GM21360 (cell line): ENCODE results near the gene MDFIC.
A peak's percentile ranks its signal among the peaks of the same experiment; 100 is the strongest.

Source experiments
- ATAC-seq: cut with Tn5 transposase; IDR thresholded peaks from one replicate; pipeline ENCODE4 v1.9.1; 2021; ENCODE audit warnings: mild to moderate bottlenecking, moderate library complexity; ENCODE audit not compliant: unreplicated experiment

MDFIC gene

GRCh38 chr7:115032715-115033703 is 111.1 kb downstream of the MDFIC start:
- no peak for ATAC-seq

DNA sequence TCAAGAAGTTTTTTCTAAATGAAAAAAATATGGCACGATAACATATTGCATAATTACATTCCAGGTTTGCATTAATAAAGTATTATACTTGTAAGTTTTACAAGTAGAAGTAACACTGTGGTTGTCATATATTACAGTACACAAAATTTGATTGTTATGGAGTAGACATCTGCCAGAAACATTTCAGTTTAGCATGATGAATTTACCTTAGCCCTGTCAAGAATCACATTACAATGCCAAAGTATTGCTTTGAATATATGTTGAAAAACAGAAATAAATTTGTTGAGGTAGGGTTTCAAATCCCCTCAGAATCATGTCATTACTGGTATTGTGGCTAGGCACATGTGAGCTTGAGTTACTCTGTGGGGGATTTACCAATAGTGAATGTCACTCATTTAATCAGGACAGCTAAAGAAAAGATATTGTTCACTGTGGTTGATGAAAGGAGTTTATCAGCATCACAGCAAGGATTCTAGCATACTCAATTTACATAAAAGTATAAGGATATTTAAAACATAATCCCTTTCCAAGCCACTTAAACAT is 112.1 kb downstream of the MDFIC start:
- ATAC-seq = no peak

DNA sequence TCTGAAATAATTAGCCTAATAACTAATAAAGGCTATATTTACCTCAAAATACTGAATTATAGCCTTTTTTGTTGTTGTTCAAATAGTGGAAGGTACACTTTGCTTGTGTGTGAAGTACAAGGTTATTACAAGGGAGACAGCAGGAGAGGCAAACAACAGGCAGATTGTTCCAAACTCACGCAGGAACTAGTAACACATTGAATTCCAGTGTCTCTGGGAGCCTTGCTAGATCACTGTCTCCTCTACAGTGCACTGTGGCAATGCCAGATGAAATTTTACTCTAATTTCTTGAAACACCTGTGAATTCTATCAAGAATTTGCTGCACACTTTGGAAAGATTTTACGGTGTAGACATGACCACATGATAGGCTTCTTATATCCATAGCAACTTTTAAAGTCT is 112.6 kb downstream of the MDFIC start:
- ATAC-seq = no peak

DNA sequence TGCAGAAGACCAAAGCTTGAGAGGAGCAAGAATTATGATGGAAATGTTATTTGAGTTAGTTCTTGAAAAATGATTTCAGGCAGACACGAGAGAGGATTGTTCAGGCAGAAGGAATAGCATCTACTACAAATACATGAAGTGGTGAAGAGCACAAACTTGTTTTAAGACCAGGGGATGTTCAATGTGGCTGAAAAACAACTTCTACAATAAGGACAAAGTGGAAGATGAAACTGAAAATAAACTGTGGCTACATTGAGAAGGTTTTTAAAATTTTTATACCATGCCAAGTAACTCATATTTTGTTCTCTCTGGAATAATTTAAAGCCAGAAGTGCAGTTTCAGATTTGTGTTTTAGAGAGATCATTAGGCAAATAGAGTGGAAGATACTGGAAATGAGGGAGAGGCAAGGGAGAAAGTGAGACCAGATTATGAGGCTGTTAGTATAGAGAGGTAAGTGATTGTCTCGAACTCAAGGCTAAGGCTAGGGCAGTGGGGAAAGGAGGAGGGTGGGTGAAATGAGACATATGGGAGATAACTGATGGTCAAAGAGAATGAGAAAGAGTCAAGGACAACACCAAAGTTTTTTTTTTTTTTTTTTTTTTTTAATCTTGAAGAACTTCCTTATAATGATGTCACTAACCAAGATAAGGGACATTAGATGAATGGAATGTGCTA is 115.4 kb downstream of the MDFIC start:
- no peak for ATAC-seq

DNA sequence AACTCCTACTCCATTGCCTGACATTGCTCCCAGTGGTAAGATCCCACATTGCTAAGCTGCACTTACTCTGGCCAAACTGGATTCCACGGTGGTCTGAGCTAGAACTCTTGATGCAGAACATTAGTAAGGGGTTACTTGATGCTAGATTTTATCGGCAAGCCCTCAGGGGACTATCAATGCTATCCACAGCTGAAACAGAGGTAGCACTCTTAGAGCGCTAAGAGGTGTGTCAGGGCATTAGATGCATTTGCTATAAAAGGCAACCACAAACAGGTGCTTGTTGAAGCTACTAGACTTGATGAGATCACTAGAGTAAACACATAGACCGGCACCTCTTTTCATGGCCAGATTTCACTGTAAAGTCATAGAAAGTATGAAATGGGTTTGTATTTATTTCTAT is 116.3 kb downstream of the MDFIC start:
- ATAC-seq = no peak

GRCh38 chr7:115040057-115040456 is 118.2 kb downstream of the MDFIC start:
- ATAC-seq = no peak

- ATAC-seq = no peak
Observed at GRCh38 chr7:115040495-115040894, 118.6 kb downstream of the MDFIC start.

DNA sequence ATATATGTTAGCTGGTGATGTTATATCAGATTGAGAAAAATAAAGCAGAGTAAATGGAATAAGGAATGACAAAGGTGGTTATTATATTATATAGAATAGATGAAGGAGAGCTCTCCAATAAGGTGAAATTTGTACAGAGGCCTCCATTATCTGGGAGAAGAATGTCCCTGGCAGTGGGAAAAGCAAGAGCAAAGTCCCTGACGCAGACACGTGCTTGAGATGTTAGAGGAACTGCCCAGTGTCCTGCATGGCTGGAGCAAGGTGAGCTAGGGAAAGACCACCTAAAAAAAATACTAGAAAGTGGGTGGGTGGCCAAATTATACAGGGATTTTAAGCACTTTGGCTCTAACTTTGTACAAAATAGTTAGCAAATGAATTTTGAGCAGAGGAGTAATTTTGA is 120.7 kb downstream of the MDFIC start:
- ATAC-seq = no peak

DNA sequence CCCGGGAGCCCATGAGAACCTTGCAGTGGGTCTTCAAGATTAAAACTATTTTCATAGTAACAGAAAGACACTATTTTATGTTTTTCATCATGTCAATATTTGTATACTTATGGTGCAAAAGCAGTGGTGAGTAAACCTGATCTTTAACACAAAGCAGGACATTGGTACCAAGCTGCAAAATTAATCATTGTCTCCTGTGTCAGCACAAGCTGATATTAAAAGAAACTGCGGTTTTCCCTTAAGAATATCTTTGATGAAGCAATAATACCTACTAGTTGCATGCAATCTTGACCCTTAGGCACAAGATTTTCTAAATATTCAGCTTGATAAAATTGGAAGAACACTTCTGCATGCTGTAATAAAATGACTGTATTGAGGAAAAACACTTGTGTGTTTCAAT is 121.7 kb downstream of the MDFIC start:
- ATAC-seq = no peak

- ATAC-seq = no peak
Observed at GRCh38 chr7:115044224-115044623, 122.3 kb downstream of the MDFIC start.

DNA sequence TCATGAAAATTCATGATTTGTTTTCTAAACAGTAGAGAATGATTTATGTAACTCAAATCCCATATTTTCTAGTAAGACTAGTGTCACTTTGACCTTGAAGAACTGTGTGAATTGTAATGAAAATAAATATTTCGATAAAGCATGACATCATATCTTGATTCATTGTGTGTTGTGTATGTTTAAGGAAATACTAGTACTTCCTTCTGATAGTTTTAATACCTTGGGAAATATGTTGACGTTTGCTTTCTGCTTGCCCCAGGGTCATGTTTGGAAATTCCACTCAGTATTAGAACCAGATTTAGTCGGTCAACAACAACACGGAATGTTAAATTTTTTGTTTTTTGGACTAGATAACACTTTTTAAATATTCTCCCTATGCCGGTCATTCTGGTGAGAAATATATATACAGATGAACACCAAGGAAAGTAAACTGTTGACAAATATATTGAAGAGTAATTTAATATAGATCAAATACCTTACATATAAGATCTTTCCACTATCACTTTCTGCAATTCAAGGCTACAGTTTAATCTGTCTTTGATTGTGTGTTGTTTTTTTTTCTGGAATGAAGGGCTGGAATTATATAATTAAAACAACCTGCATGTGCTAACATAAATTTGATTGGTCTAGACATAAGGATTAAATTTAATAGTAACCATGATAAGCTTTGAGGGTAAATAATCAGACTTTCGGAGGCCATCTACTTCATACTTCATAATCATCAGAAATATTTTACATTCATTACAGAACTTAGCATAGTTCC is 126.2 kb downstream of the MDFIC start:
- no peak for ATAC-seq

- no peak for ATAC-seq
Observed at GRCh38 chr7:115052706-115053105, 130.8 kb downstream of the MDFIC start.

- ATAC-seq = no peak
Observed at GRCh38 chr7:115054478-115055065, 132.7 kb downstream of the MDFIC start.

DNA sequence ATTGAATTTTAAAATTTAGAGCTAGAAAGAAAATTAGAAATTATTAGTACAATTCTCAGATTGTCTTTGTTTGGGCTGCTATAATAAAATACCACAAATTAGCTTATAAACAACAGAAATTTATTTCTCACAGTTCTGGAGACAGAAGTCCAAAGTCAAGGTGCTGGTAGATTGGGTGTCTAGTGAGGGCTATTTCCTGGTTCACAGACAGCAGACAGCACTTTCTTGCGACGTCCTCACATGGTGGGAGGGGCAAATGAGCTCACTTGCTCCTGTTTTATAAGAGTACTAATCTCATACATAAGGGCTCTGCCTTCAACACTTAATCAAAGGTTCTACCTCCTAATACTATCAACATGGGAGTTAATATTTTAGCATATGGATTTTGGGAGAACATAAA is 134.1 kb downstream of the MDFIC start:
- ATAC-seq = no peak

DNA sequence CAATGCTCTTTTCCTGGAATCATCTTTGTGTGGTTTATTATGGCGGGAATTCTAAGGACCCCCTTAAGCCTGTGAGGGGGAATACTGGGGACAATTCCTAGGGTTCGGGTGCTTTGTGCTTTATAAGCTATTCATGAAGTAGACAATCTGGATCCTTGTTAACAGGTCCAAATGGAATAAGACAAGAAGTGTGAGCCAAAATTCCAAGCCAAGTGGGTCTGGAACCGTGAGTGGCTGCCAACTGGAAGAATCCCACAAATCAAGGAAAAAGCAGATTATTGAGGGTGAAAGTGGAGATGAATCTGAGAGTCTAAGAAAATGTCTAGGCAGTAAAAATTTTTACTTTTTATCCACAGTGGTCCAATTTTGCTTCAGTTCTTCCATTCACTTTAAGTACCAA is 136.8 kb downstream of the MDFIC start:
- ATAC-seq = no peak

GRCh38 chr7:115059321-115059720 is 137.4 kb downstream of the MDFIC start:
- ATAC-seq = no peak

GRCh38 chr7:115060095-115060870 is 138.4 kb downstream of the MDFIC start:
- no peak for ATAC-seq

- peak; percentile 68 for ATAC-seq
Observed at GRCh38 chr7:115066050-115066449, 144.2 kb downstream of the MDFIC start.

- ATAC-seq = peak; percentile 75
Observed at GRCh38 chr7:115066634-115067033, 144.7 kb downstream of the MDFIC start.

- no peak for ATAC-seq
Observed at GRCh38 chr7:115068220-115068619, 146.3 kb downstream of the MDFIC start.
